ENCODE measurements around the gene FRMD1. TPM values are rescaled to one million over a fixed set of nuclear protein-coding genes. Genes with fewer than 3 reads are reported as not detected.

FRMD1 gene
- polyA plus RNA-seq, 3 donors from 2014 or later = not detected

DNA sequence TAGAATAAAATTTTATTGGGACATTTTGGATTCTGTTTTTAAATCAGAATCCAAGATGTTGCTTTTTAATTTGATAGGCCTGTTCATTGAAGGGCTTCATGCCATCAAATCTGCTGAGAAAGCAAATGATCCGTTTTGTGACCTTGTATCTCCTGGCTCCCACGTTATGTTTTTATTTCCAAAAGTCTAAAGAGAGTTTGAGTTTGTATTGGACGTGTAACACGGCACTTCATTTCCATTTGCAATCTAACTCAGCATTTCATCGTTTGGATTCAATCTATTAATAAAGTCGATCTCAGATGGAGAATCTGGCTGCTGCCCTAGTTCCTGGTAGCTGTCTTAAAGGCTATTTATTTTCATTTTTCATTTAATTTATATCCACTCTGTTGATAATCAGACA lies 64.6 kb downstream of the FRMD1 start:
- H3K4me1 Mint-ChIP-seq = no peaks in the 10 kb centered on the region
- peaks cover 3 to 6% (median 5%) of the 10 kb centered on the region in 3 donors for H3K36me3 Mint-ChIP-seq
- H3K4me3 Mint-ChIP-seq = no peak overlapping the region
- H3K27me3 Mint-ChIP-seq (ENCODE audit: low read depth in 3 of 3) = peaks cover 0 to 16% (median 6%) of the 10 kb centered on the region in 3 donors
- DNase-seq = no peak
- no peak overlapping the region for H3K27ac Mint-ChIP-seq
- H3K9me3 Mint-ChIP-seq = peaks cover 12 to 27% (median 20%) of the 10 kb centered on the region in 6 donors

DNA sequence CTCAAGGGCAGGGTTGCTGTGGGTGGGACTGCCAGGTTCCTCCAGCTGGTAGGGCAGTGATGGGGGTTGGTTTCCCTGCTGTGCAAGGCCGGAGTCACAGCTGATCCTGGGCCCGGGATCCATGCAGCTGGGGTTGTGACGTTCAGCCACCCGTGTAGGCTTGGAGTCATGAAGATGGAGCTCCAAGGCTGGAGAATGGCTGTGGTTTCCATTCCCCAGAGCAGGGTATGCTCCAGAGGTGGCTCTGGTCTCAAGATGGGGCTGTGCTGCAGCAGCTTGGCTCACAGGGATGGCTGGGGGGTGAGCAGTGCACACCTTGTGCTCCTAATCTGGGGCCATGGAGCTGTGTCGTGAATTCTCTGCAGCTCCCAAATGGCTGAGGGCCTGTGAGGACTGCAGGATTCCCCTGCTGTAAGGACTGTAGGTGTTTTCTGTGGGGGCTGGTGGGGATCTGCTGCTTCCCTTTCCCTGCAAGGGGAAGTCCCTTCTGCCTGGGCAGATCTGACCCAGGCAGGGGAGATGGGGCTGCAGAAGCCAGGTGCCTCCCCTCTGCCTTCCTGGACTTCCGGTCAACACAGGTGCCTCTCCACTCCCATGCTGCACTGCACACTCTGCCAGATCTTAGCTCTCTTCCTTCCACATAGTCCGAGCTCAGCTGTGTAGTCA lies 65.6 kb downstream of the FRMD1 start:
- no peak for DNase-seq
- no peak overlapping the region for H3K27ac Mint-ChIP-seq
- no peaks in the 10 kb centered on the region for H3K4me1 Mint-ChIP-seq
- peaks cover 12 to 27% (median 20%) of the 10 kb centered on the region in 6 donors for H3K9me3 Mint-ChIP-seq
- peaks cover 3 to 6% (median 5%) of the 10 kb centered on the region in 3 donors for H3K36me3 Mint-ChIP-seq
- H3K4me3 Mint-ChIP-seq = no peak overlapping the region
- peaks cover 0 to 16% (median 6%) of the 10 kb centered on the region in 3 donors for H3K27me3 Mint-ChIP-seq (ENCODE audit: low read depth in 3 of 3)

DNA sequence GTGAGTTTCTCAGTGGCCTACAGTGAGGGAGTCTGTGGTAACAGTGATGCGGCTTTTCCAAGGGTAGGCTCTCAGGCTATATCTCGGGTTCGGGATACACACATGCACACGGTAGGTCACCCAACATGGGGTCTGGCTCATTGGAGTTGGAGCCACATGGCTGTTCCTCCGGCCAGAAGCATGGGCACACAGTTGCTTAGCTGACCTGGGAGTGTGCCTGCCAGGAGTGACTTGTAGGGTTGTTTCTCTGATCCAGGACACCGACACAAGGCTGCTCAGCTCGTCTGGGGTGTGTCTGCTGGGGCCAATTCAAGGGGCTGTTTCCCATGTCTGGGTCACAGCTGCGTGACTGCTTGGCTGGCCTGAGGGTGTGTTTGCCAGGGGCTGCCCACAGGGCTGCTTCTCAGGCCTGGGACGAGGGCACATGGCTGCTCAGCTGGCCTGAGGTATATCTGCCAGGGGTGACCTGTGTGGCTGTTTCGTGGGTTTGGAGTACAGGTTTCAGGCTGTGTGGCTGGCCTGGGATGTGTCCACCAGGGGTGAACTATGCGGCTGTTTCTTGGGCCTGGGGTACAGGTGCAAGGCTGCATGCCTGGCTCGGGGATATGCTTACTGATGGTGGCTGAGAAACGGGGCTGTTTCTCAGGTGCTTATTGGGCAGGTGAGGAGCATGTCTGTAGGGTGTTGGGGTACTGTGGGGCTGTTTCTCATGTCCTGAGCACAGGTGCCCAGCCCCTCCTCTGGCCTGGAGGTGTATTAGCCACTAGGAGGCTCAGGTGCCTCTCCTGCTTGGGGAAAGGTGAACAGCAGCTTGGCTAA lies 66.4 kb downstream of the FRMD1 start:
- Mint-ChIP-seq H3K9me3 (peaks cover 12 to 27% (median 20%) of the 10 kb centered on the region in 6 donors), H3K4me3 (no peak overlapping the region), H3K4me1 (no peaks in the 10 kb centered on the region), H3K36me3 (peaks cover 3 to 6% (median 5%) of the 10 kb centered on the region in 3 donors), H3K27me3 (ENCODE audit: low read depth in 3 of 3) (peaks cover 2 to 13% (median 6%) of the 10 kb centered on the region in 3 donors), H3K27ac (no peak overlapping the region)
- no peak for DNase-seq

DNA sequence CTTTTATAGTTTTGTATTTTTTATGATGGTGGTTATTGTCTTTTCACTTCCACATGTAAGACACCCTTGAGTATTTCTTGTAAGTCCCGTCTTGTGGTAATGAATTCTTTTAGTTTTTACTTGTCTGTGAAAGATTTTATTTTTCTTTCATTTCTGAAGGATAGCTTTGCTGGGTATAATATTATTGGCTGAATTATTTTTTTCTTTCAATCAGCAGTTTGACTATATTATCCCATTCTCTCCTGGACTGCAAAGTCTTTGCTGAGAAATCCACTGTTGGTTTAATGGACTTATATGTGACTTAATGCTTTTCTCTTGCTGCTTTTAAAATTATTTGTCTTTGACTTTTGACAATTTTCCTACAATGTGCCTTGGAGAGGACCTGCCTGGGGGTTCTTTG lies 67.7 kb downstream of the FRMD1 start:
- no peak overlapping the region for H3K4me3 Mint-ChIP-seq
- no peaks in the 10 kb centered on the region for H3K4me1 Mint-ChIP-seq
- H3K27me3 Mint-ChIP-seq (ENCODE audit: low read depth in 3 of 3) = peaks cover 2 to 13% (median 6%) of the 10 kb centered on the region in 3 donors
- peaks cover 12 to 27% (median 20%) of the 10 kb centered on the region in 6 donors for H3K9me3 Mint-ChIP-seq
- no peak for DNase-seq
- no peak overlapping the region for H3K27ac Mint-ChIP-seq
- peaks cover 3 to 6% (median 5%) of the 10 kb centered on the region in 3 donors for H3K36me3 Mint-ChIP-seq

DNA sequence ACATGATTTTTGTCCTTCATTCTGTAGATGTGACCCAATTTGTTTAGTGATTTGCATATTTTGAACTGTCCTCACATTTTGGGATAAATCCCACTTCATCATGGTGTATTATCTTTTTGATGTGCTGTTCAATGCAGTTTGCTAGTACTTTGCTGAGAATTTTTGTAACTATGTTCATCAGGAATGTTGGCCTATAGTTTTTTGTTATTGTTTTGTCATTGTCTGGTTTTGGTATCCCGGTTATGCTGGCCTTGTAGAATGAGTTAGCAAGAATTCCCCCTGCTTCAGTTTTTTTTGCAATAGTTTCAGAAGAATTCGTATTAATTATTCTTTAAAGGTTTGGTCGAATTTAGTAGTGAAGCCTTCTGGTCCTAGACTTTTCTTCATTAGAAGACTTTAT lies 69.7 kb downstream of the FRMD1 start:
- DNase-seq = no peak
- Mint-ChIP-seq H3K36me3 (peaks cover 3 to 6% (median 5%) of the 10 kb centered on the region in 3 donors), H3K4me3 (no peak overlapping the region), H3K4me1 (no peaks in the 10 kb centered on the region), H3K9me3 (peaks cover 12 to 27% (median 20%) of the 10 kb centered on the region in 6 donors), H3K27me3 (ENCODE audit: low read depth in 3 of 3) (peaks cover 2 to 7% (median 6%) of the 10 kb centered on the region in 3 donors), H3K27ac (no peak overlapping the region)

DNA sequence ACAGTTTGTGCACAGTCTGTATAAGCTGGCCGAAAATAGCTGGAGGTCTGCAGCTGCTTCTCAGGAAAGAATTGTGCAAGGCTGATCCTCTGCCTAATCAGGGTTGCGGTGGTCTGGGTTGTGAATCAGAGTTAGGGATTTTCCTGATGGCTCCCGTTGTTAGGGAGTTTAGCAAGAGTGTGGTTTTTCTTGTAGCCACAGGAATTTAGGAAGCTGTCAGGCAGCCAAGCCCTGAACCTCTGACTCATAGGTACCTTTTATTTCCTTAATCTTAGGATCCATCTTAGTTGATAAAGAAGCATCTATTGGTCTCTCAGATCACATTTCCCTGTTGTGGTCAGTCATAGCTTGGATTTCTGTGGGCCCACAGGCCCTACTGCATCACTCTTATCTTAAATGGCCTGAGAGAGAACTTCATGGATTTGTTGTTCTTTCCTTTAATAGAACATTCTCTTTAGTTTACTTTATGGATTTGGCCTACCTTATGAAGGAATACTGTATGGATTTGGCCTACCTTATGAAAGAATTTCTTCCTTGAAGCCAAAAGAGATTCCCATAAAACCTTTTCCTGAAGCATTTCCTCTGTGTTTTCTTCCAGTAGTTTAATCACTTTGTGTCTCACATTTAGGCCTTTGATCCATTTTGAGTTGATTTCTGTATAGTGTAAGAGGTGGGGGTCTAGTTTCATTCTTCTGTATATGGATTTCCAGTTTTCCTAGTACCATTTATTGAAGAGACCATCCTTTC lies 71.2 kb downstream of the FRMD1 start:
- H3K27ac Mint-ChIP-seq = no peak overlapping the region
- no peak overlapping the region for H3K4me3 Mint-ChIP-seq
- peaks cover 2 to 7% (median 5%) of the 10 kb centered on the region in 3 donors for H3K27me3 Mint-ChIP-seq (ENCODE audit: low read depth in 3 of 3)
- no peaks in the 10 kb centered on the region for H3K4me1 Mint-ChIP-seq
- peaks cover 3 to 6% (median 5%) of the 10 kb centered on the region in 3 donors for H3K36me3 Mint-ChIP-seq
- H3K9me3 Mint-ChIP-seq = peaks cover 12 to 27% (median 19%) of the 10 kb centered on the region in 6 donors
- no peak for DNase-seq

DNA sequence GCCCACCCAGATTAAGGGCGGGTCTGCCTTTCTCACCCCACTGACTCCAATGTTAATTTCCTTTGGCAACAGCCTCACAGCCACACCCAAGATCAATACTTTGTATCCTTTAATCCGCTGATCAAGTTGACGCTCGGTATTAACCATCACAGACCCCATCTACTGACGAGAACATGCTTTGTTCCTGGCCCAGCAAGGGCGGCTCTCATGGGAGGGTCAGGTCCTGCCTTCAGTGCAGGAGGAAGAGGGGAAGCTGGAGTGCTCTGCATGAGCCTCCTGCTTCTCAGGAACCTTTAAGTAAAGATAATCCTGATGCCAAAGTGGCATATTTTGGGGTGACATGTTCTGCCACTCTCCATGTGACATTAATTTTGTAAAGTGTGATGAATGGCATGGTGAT lies 73.2 kb downstream of the FRMD1 start:
- no peak overlapping the region for H3K4me3 Mint-ChIP-seq
- no peaks in the 10 kb centered on the region for H3K4me1 Mint-ChIP-seq
- peaks cover 2 to 7% (median 2%) of the 10 kb centered on the region in 3 donors for H3K27me3 Mint-ChIP-seq (ENCODE audit: low read depth in 3 of 3)
- peaks cover 0 to 2% (median 0%) of the 10 kb centered on the region in 3 donors for H3K36me3 Mint-ChIP-seq
- no peak overlapping the region for H3K27ac Mint-ChIP-seq
- DNase-seq = no peak
- H3K9me3 Mint-ChIP-seq = peaks cover 1 to 11% (median 5%) of the 10 kb centered on the region in 6 donors

DNA sequence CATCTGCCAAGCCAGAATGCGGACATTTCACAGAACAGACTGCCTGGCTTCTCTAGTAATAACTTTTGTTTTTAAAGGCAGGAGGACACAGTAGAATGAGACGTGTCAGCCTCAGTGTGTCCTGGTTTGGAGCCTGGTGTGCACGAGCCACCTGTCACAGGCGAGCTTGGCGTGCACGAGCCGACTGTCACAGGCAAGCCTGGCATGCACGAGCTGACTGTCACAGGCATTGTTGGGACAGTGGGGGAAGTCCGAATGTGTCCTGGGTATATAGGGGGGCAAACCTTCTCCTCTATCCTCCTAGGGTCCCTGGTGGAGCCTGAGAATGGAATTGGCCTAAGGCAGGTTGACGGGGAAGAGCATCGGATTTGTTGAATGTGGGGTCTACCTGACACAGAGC lies 74.1 kb downstream of the FRMD1 start:
- Mint-ChIP-seq H3K4me1 (no peaks in the 10 kb centered on the region), H3K4me3 (no peak overlapping the region), H3K9me3 (peaks cover 0 to 4% (median 0%) of the 10 kb centered on the region in 6 donors), H3K36me3 (no peaks in the 10 kb centered on the region), H3K27ac (no peak overlapping the region), H3K27me3 (ENCODE audit: low read depth in 3 of 3) (peaks cover 2 to 5% (median 3%) of the 10 kb centered on the region in 3 donors)
- no peak for DNase-seq

DNA sequence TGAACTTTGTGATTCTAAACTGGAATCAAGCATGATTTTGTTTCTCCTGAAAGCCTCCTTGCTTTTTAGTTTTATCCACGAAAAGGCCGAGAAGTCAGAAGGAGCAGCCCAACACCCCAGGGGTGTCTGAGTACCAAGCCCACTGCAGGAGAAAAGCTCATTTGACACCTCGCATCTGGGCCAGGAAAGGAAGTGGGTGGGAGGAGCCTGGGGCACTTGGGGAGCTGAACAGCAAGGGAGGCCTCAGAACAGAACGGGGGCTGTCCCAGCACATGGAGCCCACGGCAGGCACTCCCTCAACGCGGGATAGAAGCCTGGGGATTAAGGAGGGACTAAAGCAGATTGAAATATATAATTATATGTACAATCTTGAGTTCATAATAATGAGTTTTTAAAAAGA lies 75.0 kb downstream of the FRMD1 start:
- Mint-ChIP-seq H3K9me3 (peaks cover 0 to 3% (median 0%) of the 10 kb centered on the region in 6 donors), H3K27me3 (ENCODE audit: low read depth in 3 of 3) (peaks cover 2 to 5% (median 3%) of the 10 kb centered on the region in 3 donors), H3K4me3 (no peak overlapping the region), H3K4me1 (no peaks in the 10 kb centered on the region), H3K27ac (no peak overlapping the region), H3K36me3 (no peaks in the 10 kb centered on the region)
- DNase-seq = no peak

Other genes starting within 250 kb of the FRMD1 start
- not detected for gene KIF25, start 81.5 kb downstream of the FRMD1 start, polyA plus RNA-seq
- not detected for gene DACT2, start 240.6 kb upstream of the FRMD1 start, polyA plus RNA-seq